A549 (cell line): ENCODE results near the gene WASF2.
A peak's percentile ranks its signal among the peaks of the same experiment; 100 is the strongest.

Experiments
- MAFK ChIP-seq: fragments of 450-650 bp; IDR thresholded peaks from 2 replicates; pipeline ENCODE4 v1.6.1; 2014; ENCODE audit not compliant: partially characterized antibody
- POLR2A ChIP-seq: IDR thresholded peaks from 2 replicates; pipeline ENCODE4 v1.6.1; 2012; ENCODE audit warnings: mild to moderate bottlenecking, low read length
- TFCP2L1 ChIP-seq: fragments of 250-450 bp; sonication (Bioruptor Pico); IDR thresholded peaks from 2 replicates; pipeline ENCODE4 v1.5.0; 2021; ENCODE audit warnings: mild to moderate bottlenecking
- ZSCAN20 ChIP-seq: fragments of 250-450 bp; sonication (Bioruptor Pico); IDR thresholded peaks from 2 replicates; pipeline ENCODE4 v1.8.0; 2022; ENCODE audit warnings: mild to moderate bottlenecking, moderate library complexity
- TF ChIP-seq, protein P1 (sequence below): fragments of >200 bp; sonication (Bioruptor Twin); formaldehyde crosslinking; IDR thresholded peaks from 3 replicates; pipeline ENCODE4 v1.5.1; 2016
- TF ChIP-seq, protein P2 (sequence below): fragments of 150-350 bp; IDR thresholded peaks from 2 replicates; pipeline ENCODE4 v1.6.1; 2014; ENCODE audit warnings: low read depth, mild to moderate bottlenecking, low read length
- TF ChIP-seq, protein P3 (sequence below): IDR thresholded peaks from 2 replicates; pipeline ENCODE4 v1.6.1; 2012

DNA sequence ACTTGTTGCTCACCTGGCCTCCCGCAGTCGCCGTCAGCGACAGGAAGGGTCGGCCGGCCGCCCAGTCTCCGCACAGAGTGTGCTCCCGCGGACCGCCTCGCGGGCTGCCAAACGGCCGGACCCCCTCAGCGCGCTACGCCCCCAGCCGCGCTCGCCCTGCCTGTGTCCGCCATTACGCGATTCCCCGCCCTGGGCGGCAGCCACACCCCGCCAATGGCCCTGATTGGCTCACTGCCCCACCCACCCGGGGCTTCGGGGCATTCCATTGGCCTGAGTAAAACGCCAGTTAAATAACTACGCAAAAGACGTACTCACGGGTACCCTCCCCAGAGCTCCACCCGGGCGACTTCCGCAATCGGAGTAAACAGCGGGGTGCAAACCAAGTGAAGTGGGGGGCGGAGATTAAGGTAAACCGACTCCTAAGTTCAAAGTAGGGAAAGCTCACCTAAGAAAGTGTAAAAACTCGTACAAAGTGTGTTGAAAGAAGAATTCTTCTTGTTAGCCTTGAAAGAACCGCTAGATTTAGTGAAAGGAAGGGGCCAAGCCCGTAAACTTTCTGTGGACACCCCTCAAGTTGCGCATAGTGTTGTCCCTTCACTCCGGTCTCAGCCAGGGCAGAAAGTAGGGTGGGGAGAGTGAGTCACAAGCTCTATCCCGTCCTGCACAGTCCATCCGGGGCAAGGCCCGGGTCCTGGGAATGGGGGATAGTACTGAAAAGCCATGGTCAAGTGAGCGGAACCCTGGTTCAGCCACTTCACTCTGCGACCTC, at the start of gene WASF2:
- TF ChIP-seq, protein P1, sequence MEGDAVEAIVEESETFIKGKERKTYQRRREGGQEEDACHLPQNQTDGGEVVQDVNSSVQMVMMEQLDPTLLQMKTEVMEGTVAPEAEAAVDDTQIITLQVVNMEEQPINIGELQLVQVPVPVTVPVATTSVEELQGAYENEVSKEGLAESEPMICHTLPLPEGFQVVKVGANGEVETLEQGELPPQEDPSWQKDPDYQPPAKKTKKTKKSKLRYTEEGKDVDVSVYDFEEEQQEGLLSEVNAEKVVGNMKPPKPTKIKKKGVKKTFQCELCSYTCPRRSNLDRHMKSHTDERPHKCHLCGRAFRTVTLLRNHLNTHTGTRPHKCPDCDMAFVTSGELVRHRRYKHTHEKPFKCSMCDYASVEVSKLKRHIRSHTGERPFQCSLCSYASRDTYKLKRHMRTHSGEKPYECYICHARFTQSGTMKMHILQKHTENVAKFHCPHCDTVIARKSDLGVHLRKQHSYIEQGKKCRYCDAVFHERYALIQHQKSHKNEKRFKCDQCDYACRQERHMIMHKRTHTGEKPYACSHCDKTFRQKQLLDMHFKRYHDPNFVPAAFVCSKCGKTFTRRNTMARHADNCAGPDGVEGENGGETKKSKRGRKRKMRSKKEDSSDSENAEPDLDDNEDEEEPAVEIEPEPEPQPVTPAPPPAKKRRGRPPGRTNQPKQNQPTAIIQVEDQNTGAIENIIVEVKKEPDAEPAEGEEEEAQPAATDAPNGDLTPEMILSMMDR, result no peak
- TF ChIP-seq, protein P2, sequence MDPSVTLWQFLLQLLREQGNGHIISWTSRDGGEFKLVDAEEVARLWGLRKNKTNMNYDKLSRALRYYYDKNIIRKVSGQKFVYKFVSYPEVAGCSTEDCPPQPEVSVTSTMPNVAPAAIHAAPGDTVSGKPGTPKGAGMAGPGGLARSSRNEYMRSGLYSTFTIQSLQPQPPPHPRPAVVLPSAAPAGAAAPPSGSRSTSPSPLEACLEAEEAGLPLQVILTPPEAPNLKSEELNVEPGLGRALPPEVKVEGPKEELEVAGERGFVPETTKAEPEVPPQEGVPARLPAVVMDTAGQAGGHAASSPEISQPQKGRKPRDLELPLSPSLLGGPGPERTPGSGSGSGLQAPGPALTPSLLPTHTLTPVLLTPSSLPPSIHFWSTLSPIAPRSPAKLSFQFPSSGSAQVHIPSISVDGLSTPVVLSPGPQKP, result no peak
- TF ChIP-seq TFCP2L1 (CRISPR knock-in tag) (no peak), POLR2A (peak; percentile 77), MAFK (no peak), ZSCAN20 (CRISPR knock-in tag) (no peak)
- TF ChIP-seq, protein P3, sequence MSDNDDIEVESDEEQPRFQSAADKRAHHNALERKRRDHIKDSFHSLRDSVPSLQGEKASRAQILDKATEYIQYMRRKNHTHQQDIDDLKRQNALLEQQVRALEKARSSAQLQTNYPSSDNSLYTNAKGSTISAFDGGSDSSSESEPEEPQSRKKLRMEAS, result peak; percentile 46; the same call in 1 of the 2 replicates
